Renal cortex interstitium (tissue), 15 donors: ENCODE data around the gene RABEPK. TPM values are rescaled to one million over a fixed set of nuclear protein-coding genes. Genes with fewer than 3 reads are reported as not detected.
"Not testable (repeated sequence)": the region's sequence is repeated elsewhere in the genome, so short reads cannot be mapped to it uniquely, and the experiment has no call there.

Source experiments
- DNase-seq, 11 donors: peaks; one replicate each; pipeline ENCODE4 v3.0.0-alpha.2; 2013; ENCODE audit warnings: low read depth in 9 of 11, low spot score in 4 of 11; ENCODE audit errors: extremely low read depth in 1 of 11
- long read RNA-seq, 16 experiments: transcript quantifications; one replicate each; lab custom pipeline, GENCODE V29; 2026
- polyA plus RNA-seq, 3 donors: library from polyadenylated mRNA; unstranded; fragments of 120-200 nt; gene quantifications; one replicate each; pipeline ENCODE4 v1.2.1, GENCODE V29; 2013; ENCODE audit not compliant: insufficient read length in 3 of 3

RABEPK gene
- polyA plus RNA-seq: 10 to 100 TPM; 18.9 to 23.0 (median 19.4) TPM
- long read RNA-seq, donor 1, partial matches to known transcripts: 0 of 4 reads
- long read RNA-seq, donor 1, other reads (novel, unspliced or antisense): 0 of 4 reads
- long read RNA-seq, donor 2, partial matches to known transcripts: 0 of 5 reads
- long read RNA-seq, donor 2, other reads (novel, unspliced or antisense): 0 of 5 reads
- long read RNA-seq, donor 3, transcript RABEPK-202 (8 exons, 1,504 nt): major isoform, 10 of 19 reads
- long read RNA-seq, donor 3, transcript RABEPK-204 (9 exons, 1,466 nt): minor isoform, 8 of 19 reads
- long read RNA-seq, donor 3, partial matches to known transcripts: 0 of 19 reads
- long read RNA-seq, donor 3, other reads (novel, unspliced or antisense): 0 of 19 reads
- long read RNA-seq, donor 4, partial matches to known transcripts: 0 of 6 reads
- long read RNA-seq, donor 4, other reads (novel, unspliced or antisense): 0 of 6 reads
- long read RNA-seq, donor 5: 0 reads
- long read RNA-seq, donor 6, partial matches to known transcripts: 255 of 403 reads
- long read RNA-seq, donor 6, other reads (novel, unspliced or antisense): 140 of 403 reads
- long read RNA-seq, donor 7, transcript RABEPK-202 (8 exons, 1,504 nt): major isoform, 8 of 11 reads
- long read RNA-seq, donor 7, partial matches to known transcripts: 0 of 11 reads
- long read RNA-seq, donor 7, other reads (novel, unspliced or antisense): 0 of 11 reads
- long read RNA-seq, donor 8, transcript RABEPK-202 (8 exons, 1,504 nt): major isoform, 7 of 691 reads
- long read RNA-seq, donor 8, partial matches to known transcripts: 673 of 691 reads
- long read RNA-seq, donor 8, other reads (novel, unspliced or antisense): 6 of 691 reads
- long read RNA-seq, donor 9, transcript RABEPK-202 (8 exons, 1,504 nt): major isoform, 6 of 864 reads
- long read RNA-seq, donor 9, partial matches to known transcripts: 745 of 864 reads
- long read RNA-seq, donor 9, other reads (novel, unspliced or antisense): 110 of 864 reads
- long read RNA-seq, donor 10, transcript RABEPK-204 (9 exons, 1,466 nt): major isoform, 8 of 436 reads
- long read RNA-seq, donor 10, partial matches to known transcripts: 426 of 436 reads
- long read RNA-seq, donor 10, other reads (novel, unspliced or antisense): 0 of 436 reads
- long read RNA-seq, donor 11, transcript RABEPK-202 (8 exons, 1,504 nt): major isoform, 5 of 8 reads
- long read RNA-seq, donor 11, partial matches to known transcripts: 0 of 8 reads
- long read RNA-seq, donor 11, other reads (novel, unspliced or antisense): 0 of 8 reads
- long read RNA-seq, donor 12, partial matches to known transcripts: 0 of 5 reads
- long read RNA-seq, donor 12, other reads (novel, unspliced or antisense): 0 of 5 reads
- long read RNA-seq, donor 13: 0 reads
- long read RNA-seq, donor 14, partial matches to known transcripts: 163 of 321 reads
- long read RNA-seq, donor 14, other reads (novel, unspliced or antisense): 152 of 321 reads
- long read RNA-seq, donor 15, transcript RABEPK-202 (8 exons, 1,504 nt): major isoform, 5 of 156 reads
- long read RNA-seq, donor 15, partial matches to known transcripts: 89 of 156 reads
- long read RNA-seq, donor 15, other reads (novel, unspliced or antisense): 59 of 156 reads
- long read RNA-seq, donor 16, transcript RABEPK-202 (8 exons, 1,504 nt): major isoform, 9 of 910 reads
- long read RNA-seq, donor 16, transcript RABEPK-204 (9 exons, 1,466 nt): minor isoform, 8 of 910 reads
- long read RNA-seq, donor 16, partial matches to known transcripts: 464 of 910 reads
- long read RNA-seq, donor 16, other reads (novel, unspliced or antisense): 428 of 910 reads

- DNase-seq: peak; percentile 82 to 93 (median 90)
These were observed at the start of gene RABEPK for GRCh38 chr9:125200216-125201047. TSS of gene RABEPK (plus strand) at chr9:125200542. CDS start at chr9:125203014, 2,472 bp downstream.

- no peak for DNase-seq
These were observed 48.6 kb upstream of the RABEPK start for GRCh38 chr9:125151730-125152129.

- no peak for DNase-seq
These were observed 46.5 kb upstream of the RABEPK start for GRCh38 chr9:125153712-125154367.

GRCh38 chr9:125156551-125156950 lies 43.8 kb upstream of the RABEPK start:
- no peak for DNase-seq

- no peak for DNase-seq
These were observed 39.6 kb upstream of the RABEPK start for GRCh38 chr9:125160750-125161149.

- no peak for DNase-seq
These were observed 38.9 kb upstream of the RABEPK start for GRCh38 chr9:125161284-125161918.

- DNase-seq: not testable (repeated sequence)
These were observed 37.5 kb upstream of the RABEPK start for GRCh38 chr9:125162891-125163290.

- no peak for DNase-seq
These were observed 33.6 kb upstream of the RABEPK start for GRCh38 chr9:125166762-125167161.

- DNase-seq: no peak
These were observed 30.4 kb upstream of the RABEPK start for GRCh38 chr9:125169895-125170294.

GRCh38 chr9:125172031-125172755 lies 28.1 kb upstream of the RABEPK start:
- no peak for DNase-seq

- peak in 1 of 11 donors; percentile 5 for DNase-seq
These were observed 23.7 kb upstream of the RABEPK start for GRCh38 chr9:125176636-125177035.

- no peak for DNase-seq
These were observed 22.5 kb upstream of the RABEPK start for GRCh38 chr9:125177888-125178287.

- not testable (repeated sequence) for DNase-seq
These were observed 20.6 kb upstream of the RABEPK start for GRCh38 chr9:125179776-125180175.

- no peak for DNase-seq
These were observed 19.5 kb upstream of the RABEPK start for GRCh38 chr9:125180876-125181275.

GRCh38 chr9:125181756-125182155 lies 18.6 kb upstream of the RABEPK start:
- DNase-seq: not testable (repeated sequence)

GRCh38 chr9:125183054-125183453 lies 17.3 kb upstream of the RABEPK start:
- DNase-seq: no peak
